ENCODE measurements around the gene TMPRSS5.

Gene TMPRSS5

DNA sequence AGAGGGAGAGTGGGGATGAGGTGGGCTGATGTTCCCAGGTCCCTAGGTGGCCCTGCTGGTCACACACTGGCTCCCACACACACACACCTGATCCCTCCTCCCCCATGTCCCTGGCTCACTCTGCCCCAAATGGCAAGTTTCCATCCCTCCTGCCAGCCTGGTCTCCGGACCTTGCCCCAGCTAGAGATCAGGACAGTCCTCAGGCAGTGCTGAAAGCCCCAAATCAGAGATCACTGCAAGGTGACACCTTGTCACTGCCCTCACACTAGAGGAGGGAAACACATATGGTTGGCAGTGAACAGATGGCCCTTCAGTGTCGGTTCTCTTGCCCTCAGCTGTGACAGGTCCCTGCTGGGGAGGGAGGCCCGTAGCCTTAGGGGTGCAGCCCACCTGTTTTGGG, 7.6 kb downstream of the TMPRSS5 start:
- ATAC-seq (ENCODE audit: low read depth) = no peak
- no peaks in the 10 kb centered on the region for H3K36me3 ChIP-seq (ENCODE audit: low read depth)
- no peaks in the 10 kb centered on the region for H3K27me3 ChIP-seq (ENCODE audit: insufficient read depth, poor library complexity, severe bottlenecking)
- H3K4me3 ChIP-seq (ENCODE audit: severe bottlenecking) = no peak overlapping the region
- no peak for DNase-seq (ENCODE audit: low spot score)
- TF ChIP-seq, protein P1, sequence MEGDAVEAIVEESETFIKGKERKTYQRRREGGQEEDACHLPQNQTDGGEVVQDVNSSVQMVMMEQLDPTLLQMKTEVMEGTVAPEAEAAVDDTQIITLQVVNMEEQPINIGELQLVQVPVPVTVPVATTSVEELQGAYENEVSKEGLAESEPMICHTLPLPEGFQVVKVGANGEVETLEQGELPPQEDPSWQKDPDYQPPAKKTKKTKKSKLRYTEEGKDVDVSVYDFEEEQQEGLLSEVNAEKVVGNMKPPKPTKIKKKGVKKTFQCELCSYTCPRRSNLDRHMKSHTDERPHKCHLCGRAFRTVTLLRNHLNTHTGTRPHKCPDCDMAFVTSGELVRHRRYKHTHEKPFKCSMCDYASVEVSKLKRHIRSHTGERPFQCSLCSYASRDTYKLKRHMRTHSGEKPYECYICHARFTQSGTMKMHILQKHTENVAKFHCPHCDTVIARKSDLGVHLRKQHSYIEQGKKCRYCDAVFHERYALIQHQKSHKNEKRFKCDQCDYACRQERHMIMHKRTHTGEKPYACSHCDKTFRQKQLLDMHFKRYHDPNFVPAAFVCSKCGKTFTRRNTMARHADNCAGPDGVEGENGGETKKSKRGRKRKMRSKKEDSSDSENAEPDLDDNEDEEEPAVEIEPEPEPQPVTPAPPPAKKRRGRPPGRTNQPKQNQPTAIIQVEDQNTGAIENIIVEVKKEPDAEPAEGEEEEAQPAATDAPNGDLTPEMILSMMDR (IDR thresholded peaks at IDR 0.05; ENCODE audit: poor library complexity, severe bottlenecking) = no peak
- H3K9me3 ChIP-seq (ENCODE audit: severe bottlenecking) = no peaks in the 10 kb centered on the region
- no peak overlapping the region for H3K27ac ChIP-seq (ENCODE audit: poor library complexity, severe bottlenecking)
- H3K4me1 ChIP-seq (ENCODE audit: insufficient read depth, poor library complexity, severe bottlenecking) = no peaks in the 10 kb centered on the region

DNA sequence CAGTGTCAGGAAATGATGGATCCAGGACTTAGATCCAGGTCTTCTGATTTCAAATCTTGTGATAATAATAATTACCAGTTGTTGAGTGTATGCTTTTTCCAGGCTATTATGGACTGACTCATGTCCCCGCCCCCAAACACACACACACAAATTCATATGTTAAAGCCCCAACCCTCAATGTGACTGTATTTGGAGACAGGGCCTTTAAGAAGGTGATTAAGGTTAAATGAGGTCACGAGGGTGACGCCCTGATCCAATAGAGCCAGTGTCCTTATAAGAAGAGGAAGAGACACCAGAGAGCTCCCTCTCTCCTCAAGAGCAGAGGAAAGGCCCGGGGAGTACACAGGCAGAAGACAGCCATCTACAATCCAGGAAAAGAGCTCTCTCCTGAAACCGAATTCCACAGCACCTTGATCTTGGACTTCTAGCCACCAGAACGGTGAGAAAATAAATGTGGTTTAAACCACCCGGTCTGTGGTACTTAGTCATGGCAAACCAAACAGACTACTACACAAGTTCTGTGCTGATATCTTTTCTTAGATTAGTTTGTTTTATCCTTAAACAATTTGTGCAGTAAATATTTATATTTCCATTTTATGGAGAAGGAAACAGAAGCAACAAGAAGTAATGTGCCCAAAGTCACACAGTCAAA, 8.2 kb downstream of the TMPRSS5 start:
- DNase-seq (ENCODE audit: low spot score) (no peak), ATAC-seq (ENCODE audit: low read depth) (no peak)
- Histone ChIP-seq H3K4me1 (ENCODE audit: insufficient read depth, poor library complexity, severe bottlenecking) (no peaks in the 10 kb centered on the region), H3K27me3 (ENCODE audit: insufficient read depth, poor library complexity, severe bottlenecking) (no peaks in the 10 kb centered on the region), H3K36me3 (ENCODE audit: low read depth) (no peaks in the 10 kb centered on the region), H3K9me3 (ENCODE audit: severe bottlenecking) (no peaks in the 10 kb centered on the region), H3K27ac (ENCODE audit: poor library complexity, severe bottlenecking) (no peak overlapping the region), H3K4me3 (ENCODE audit: severe bottlenecking) (no peak overlapping the region)
- TF ChIP-seq, protein P1 (IDR thresholded peaks at IDR 0.05; ENCODE audit: poor library complexity, severe bottlenecking) = no peak

DNA sequence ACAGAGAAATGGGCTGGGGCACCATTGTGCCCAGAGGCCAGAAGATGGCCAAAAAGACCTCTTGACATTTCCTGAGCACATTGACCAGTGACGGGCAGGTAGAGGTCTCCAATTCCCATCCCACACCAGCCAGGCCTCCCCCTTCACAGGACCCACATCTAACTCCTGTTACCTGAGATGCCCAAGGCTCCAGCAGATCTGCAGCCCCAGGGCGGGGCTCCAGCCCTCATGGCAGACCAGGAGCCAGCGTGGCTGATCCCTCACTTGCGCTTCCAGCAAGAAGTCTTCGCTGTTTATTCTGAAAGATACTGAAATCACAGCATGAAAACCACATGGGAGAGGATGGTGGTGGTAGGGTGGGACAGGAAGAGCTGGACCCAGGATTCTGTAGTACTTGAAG, 9.0 kb downstream of the TMPRSS5 start:
- DNase-seq (ENCODE audit: low spot score) = no peak
- TF ChIP-seq, protein P1 (IDR thresholded peaks at IDR 0.05; ENCODE audit: poor library complexity, severe bottlenecking) = no peak
- H3K4me3 ChIP-seq (ENCODE audit: severe bottlenecking) = no peak overlapping the region
- H3K27me3 ChIP-seq (ENCODE audit: insufficient read depth, poor library complexity, severe bottlenecking) = no peaks in the 10 kb centered on the region
- no peaks in the 10 kb centered on the region for H3K4me1 ChIP-seq (ENCODE audit: insufficient read depth, poor library complexity, severe bottlenecking)
- no peaks in the 10 kb centered on the region for H3K36me3 ChIP-seq (ENCODE audit: low read depth)
- no peaks in the 10 kb centered on the region for H3K9me3 ChIP-seq (ENCODE audit: severe bottlenecking)
- no peak overlapping the region for H3K27ac ChIP-seq (ENCODE audit: poor library complexity, severe bottlenecking)
- no peak for ATAC-seq (ENCODE audit: low read depth)

DNA sequence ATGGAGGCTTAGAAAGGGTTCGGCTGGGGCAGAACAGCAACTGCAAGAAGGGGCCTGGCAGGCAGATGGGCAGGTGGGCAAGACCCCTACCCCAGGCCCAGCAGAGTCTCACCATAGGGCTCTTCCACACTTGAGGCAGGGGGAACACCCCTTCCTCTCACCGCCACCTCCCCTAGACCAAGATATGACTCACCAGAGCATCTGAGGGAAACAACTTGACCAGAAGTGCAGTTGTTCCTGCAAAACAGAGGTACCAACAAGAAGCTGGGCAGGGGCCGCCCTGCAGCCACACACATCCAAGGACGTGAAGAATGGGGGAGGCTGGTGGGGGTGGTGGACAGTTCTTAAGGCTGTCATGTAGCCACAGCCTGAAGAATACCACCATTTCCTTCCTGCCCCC, 10.9 kb downstream of the TMPRSS5 start:
- Histone ChIP-seq H3K27ac (ENCODE audit: poor library complexity, severe bottlenecking) (no peak overlapping the region), H3K36me3 (ENCODE audit: low read depth) (no peaks in the 10 kb centered on the region), H3K4me3 (ENCODE audit: severe bottlenecking) (no peak overlapping the region), H3K4me1 (ENCODE audit: insufficient read depth, poor library complexity, severe bottlenecking) (peaks cover 7% of the 10 kb centered on the region), H3K27me3 (ENCODE audit: insufficient read depth, poor library complexity, severe bottlenecking) (no peaks in the 10 kb centered on the region), H3K9me3 (ENCODE audit: severe bottlenecking) (no peaks in the 10 kb centered on the region)
- DNase-seq (ENCODE audit: low spot score) (no peak), ATAC-seq (ENCODE audit: low read depth) (no peak)
- TF ChIP-seq, protein P1 (IDR thresholded peaks at IDR 0.05; ENCODE audit: poor library complexity, severe bottlenecking) = no peak

DNA sequence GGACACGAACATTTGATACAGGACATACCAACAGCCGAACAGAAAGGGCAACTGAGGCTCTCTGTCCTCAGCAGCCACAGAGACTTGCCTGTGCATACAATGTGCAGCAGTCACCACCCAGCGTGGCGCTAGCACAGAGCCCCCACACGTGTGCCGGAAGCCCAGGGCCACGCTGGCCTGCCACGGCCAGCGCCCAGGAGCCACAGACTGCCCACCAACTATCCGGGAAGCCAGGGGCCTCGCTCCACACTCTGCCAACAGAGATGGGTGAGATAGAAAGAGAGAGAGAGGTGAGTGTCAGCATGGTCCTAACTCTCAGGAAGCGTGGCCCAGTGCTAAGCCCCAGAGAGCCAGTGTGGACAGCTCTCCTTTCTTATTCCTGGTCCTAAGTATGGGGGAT, 11.7 kb downstream of the TMPRSS5 start:
- H3K36me3 ChIP-seq (ENCODE audit: low read depth) = no peaks in the 10 kb centered on the region
- TF ChIP-seq, protein P1 (IDR thresholded peaks at IDR 0.05; ENCODE audit: poor library complexity, severe bottlenecking) = no peak
- H3K9me3 ChIP-seq (ENCODE audit: severe bottlenecking) = no peaks in the 10 kb centered on the region
- DNase-seq (ENCODE audit: low spot score) = no peak
- H3K27ac ChIP-seq (ENCODE audit: poor library complexity, severe bottlenecking) = no peak overlapping the region
- no peak overlapping the region for H3K4me3 ChIP-seq (ENCODE audit: severe bottlenecking)
- H3K27me3 ChIP-seq (ENCODE audit: insufficient read depth, poor library complexity, severe bottlenecking) = no peaks in the 10 kb centered on the region
- peaks cover 8% of the 10 kb centered on the region for H3K4me1 ChIP-seq (ENCODE audit: insufficient read depth, poor library complexity, severe bottlenecking)
- ATAC-seq (ENCODE audit: low read depth) = no peak
